GM21381 (cell line): ENCODE measurements around the gene TBCD.
"Not testable (repeated sequence)": the region's sequence is repeated elsewhere in the genome, so short reads cannot be mapped to it uniquely, and the experiment has no call there.

Experiments
- ATAC-seq: cut with Tn5 transposase; IDR thresholded peaks from one replicate; pipeline ENCODE4 v1.9.1; 2021; ENCODE audit warnings: mild to moderate bottlenecking, moderate library complexity; ENCODE audit not compliant: unreplicated experiment

Gene TBCD

DNA sequence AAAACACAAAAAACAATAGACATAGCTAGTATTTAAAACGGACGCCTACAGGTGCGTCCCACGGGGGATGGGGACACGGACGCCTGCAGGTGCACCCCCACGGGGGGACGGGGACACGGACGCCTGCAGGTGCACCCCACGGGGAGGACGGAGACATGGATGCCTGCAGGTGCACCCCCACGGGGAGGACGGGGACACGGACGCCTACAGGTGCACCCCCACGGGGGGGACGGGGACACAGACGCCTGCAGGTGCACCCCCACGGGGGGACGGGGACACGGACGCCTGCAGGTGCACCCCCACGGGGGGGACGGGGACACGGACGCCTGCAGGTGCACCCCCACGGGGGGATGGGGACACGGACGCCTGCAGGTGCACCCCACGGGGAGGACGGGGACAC lies 212.6 kb downstream of the TBCD start:
- ATAC-seq: not testable (repeated sequence)

DNA sequence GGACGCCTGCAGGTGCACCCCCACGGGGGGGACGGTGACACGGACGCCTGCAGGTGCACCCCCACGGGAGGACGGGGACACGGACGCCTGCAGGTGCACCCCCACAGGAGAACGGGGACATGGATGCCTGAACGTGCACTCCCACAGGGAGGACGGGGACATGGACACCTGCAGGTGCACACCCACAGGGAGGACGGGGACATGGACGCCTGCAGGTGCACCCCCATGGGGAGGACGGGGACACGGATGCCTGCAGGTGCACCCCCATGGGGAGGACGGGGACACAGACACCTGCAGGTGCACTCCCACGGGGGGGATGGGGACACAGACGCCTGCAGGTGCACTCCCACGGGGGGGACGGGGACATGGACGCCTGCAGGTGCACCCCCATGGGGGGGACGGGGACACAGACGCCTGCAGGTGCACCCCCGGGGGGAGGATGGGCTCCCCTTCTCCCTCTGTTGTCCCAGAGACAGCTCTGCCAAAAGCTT lies 213.0 kb downstream of the TBCD start:
- ATAC-seq: no peak

DNA sequence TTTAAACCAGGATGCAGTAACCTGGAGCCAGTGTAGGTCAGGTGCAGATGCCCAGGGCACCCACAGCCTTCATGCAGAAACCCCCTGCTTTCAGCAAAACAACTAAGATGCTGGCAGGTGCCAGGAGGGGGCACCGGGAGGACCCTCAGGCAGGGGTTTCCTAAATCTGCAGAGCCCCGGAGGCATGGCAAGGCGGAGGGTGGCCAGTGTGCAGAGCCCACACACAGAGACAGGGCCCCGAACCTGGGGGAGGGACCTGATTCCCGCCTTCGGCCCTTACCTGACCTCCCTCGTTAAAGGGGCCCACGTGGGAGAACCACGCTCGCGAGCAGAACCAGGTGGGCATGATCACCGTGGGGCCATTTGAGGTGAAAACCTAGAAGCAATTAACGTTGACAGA lies 213.5 kb downstream of the TBCD start:
- ATAC-seq: no peak

DNA sequence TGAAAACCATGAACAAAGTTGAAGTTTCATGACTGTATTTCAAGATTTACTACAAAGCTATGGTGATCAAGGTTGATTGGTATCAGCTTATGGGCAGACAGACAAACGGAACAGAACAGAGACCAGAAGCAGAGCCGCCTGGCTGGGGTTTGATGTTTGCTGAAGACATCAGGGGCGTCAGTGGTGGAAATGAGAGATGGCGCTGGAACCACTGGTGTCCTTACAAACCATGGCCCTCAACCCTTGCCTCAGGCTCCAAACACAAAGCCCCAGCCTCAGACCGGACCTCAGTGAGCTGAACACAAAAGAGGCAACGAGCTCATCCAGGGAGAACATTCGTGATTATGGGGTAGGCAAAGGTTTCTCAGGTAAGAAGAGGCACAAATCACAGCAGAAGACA lies 214.6 kb downstream of the TBCD start:
- no peak for ATAC-seq

DNA sequence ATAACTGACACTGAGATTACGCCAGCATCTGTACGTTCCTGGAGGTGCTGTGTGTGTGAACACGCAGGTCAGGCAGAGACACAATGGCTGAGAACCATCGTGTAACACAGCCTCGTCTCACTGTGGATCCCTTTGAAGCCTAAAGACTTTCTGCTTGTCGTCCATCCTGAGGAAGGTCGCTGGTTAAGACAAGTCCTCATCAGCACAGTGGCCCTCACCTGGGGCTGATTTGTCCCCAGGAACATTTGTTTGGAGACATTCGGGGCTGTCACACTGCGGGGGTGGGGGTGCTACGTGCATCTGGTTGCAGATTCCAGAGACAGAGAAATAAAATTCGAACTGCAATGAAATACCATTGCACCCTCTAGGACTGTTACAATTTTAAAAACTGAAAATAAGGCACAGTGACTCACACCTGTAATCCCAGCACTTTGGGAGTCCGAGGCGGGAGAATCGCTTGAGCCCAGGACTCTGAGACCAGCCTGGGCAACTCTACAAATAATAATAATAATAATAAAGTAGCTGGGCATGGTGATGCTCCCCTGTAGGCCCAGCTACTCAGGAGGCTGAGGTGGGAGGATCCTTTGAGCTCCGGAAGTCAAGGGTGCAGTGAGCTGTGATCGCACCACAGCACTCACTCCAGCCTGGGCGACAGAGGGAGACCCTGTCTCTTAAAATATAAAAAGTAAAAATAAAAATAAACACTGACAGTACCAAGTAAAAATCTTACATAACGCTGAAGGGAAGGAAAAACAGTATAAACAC lies 215.6 kb downstream of the TBCD start:
- ATAC-seq: no peak

DNA sequence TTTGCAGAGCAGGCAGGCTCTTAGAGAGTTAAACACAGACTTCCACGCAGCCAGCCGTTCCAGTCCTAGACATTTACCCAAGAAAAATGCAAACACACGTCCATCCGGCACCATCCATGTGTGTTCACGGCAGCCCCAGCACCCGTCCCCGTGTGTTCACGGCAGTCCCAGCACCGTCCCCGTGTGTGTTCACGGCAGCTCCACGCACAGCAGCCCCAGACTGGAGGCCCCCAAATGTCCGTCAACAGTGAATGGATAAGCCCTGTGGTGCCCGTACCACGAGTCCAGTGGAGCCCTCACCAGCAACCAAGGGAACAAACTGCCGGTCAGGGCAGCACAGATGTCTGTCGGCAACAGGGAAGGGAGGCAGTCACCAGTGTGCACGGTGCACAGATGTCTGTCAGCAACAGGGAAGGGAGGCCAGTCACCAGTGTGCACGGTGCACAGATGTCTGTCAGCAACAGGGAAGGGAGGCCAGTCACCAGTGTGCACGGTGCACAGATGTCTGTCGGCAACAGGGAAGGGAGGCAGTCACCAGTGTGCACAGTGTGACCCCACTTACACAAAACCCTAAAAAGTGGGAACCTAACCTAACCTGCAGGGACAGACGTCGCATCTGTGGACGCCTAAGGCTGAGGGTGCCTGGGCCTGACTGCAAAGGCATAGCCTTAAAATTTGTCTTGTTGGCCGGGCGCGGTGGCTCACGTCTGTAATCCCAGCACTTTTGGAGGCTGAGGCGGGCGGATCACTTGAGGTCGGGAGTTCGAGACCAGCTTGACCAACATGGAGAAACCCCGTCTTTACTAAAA lies 216.4 kb downstream of the TBCD start:
- ATAC-seq: not testable (repeated sequence)

DNA sequence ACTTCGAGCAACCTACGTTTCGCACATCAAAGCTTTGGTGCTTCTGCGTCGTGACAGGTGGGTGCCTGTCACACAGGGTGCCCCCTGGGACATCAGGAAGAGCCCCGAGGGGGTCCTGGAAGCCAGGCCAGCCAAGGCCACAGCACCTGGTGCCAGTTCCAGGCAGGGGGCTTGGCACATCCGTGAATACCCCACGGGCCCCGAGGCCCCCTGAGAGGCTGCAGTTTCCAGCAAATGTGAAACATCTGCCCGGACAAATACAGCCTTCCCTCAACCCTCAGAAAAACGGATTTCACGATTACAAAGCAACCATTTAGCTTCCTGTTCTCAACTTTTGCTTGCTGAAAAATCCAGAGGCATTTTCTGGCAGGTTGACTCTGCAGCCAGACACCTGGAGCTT lies 218.2 kb downstream of the TBCD start:
- ATAC-seq: no peak

DNA sequence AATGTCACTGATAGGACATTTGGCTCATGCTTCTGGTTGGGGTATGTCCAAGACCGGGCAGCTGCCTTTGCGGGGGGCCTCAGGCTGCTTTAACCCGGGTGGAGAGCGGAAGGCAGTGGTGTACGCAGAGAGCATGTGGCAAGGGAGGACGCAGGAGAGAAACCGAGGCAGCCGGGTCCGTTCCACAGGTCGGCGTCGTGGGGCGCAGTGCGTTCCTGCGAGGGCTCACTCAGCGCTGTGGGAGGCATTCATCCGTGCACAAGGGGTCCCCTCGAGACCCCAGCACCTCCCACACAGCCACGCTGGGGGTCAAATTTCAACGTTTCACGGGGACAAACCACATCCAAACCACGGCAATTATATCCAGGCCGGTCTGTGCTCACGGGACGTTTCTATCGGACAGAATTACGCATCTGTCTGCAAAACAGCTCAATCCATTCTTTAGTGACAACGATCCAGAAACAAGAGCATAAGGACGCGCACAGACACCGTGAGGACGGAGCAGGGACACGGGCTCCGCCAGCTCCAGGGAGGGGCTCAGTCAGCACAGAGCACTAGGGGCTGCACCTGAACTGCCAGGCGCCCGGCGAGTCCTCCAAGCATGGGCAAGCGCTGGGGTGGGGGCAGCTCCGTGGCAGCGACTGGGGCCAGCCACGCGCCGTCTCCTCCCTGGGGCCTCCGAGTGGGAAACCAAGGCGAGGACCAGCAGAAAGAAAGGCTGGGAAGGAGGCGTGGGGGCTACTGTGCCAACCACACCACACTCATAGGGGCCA lies 219.1 kb downstream of the TBCD start:
- ATAC-seq: no peak

DNA sequence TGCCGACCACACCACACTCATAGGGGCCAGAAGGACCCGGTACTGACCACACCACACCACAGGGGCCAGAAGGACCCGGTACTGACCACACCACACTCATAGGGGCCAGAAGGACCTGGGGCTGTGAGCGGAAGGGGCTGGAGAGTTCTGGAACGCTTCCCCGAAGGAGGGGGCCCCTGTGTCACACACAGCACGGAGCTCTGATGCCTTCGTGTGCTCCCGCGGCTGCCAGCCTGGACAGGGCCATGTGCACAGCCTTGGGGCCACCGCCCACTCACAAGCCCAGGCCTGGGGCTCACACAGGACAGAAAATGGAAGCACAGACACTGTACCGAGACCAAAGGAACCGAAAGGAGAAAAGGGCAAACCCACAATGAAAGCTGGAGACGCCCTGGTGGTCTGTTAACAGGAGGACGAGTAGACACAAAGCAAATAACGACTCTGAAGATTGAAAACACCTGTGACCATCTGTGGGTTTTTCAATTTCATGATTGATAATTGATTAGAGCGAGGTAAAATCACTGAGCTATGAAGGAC lies 221.0 kb downstream of the TBCD start:
- ATAC-seq: no peak

DNA sequence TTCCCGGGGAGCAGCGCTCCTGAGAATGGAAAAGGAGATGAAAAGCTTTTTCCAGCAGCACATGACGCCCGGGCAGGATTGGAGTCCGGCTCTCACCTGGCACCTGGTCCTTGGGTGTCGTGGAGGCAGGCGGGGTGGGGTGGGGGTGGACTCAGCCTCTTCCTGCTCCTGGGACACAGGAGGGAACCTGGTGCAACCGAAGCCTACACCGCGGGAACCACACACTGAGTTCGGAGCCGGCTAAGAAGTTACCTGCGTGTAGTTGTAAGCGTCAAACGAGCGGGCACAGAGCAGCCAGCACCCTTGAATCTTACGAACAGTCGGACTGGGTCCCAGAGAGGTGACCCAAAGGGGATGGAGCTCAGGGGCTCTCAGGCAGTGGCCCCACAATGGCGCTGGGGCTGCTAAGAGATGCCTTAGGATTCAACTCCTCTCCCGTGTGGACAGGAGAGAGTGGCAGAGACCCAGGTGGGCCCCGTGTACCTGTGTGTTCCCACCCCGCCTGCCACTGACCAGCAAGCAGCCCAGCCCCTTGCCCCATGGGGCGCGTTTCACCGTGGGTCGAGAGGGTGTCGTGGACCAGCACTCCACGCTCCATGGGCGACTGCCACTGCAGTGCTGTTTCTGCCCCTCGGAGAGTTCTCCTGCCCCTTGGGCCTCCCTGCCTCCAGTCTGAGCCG lies 221.7 kb downstream of the TBCD start:
- ATAC-seq: no peak

DNA sequence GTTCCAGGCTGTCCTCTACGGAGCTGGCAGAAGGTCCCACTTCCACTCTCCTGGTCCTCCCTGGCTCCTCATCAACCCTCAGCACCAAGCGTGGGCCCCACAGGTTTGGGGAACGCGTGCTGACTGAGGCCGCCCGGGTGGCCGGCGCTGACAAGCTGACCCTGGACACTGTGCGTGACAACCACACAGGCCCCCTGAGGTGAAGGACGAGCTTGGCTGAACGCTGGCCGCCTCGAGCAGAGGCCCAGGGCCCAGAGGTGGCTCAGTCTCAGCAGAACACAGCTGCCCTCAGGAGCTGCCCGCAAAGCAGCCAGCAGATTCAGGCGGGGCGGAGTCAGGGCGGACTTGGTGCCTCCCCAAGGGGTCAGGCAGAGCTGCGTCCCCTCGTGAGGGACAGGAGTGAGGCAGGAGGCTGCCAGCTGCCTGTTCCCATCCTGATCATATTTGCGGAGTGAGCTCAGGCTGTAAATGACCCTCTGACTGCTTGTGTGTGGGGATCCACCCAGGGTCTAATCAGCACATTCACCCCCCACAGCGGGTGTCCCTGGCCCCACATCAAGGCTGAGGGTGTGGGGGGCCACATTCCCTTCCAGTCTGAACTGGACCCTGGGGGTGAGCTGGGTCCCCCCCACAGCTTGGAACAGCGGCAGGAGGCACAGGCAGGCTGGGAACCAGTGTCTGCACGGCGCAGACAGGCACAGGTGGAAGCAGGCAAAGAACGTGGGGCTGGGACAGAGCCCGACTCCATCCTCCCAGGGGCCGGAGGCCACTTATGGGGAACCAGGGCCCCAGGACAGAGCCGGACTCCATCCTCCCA lies 222.5 kb downstream of the TBCD start:
- ATAC-seq: no peak

DNA sequence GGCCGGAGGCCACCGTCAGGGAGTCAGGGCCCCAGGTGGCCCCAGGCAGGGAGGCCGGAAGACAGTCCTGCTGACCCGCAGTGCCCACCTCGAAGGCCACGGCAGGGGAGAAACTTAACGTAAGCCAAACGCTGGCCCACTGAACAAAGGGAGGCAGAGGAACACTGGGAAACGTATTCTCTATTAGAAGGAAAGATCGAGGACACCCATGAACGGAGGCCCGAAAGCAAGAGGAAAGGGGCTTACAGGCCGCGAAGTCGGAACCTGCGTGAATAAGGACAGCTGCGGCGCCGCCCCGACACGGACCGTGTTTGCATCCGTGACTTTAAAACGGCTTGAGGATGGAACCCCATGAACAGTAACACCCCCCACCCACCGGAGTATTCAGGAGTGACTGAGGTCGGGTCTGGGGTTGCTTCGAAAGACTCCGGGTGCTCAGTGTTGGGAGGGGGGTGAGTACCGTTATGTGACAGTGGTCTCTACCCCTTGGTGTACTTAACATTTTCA lies 225.2 kb downstream of the TBCD start:
- ATAC-seq: no peak

DNA sequence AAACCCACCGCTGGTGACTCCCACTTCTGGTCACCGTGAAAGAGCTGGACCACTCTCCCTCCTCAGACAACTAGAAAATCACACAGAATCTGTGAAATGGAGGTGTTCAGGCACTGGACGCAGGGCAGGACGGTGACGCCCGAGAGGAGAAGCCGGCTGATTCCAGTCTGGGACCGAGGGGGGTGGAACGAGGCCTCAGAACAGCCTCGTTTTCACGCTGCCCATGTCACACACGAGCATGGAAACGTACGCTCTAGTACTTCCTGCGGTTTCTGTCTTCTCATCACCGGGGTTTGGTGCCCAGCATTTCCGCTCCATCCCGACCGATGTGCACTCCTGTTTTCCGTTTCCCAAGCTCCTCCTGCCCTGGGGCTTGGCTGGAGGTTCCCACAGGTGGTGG lies 225.7 kb downstream of the TBCD start:
- no peak for ATAC-seq

DNA sequence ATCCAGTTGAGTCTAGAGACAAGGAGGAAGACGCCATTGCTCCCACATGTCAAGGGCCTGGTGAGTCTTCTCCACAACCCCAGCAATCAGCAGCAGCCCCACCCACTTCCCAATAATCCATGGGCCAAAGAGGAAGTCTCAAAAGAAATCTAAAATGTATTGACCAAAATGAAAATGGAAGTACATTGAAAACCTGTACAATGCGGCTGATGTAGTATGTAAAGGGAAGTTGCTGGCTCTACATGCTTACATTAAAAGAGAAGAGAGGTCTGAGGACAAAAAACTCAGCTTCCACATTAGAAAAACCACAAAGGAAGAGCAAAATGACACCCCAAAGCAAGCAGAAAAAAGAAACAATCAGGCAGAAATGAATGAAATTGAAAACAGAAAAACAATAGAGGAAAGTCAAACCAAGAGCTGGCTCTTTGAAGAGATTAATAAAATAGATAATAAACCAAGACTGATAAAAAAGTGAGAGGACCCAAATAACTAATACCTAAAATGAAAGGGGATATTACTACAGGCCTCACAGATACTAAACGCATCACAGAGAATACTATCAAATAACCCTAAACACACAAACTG lies 227.0 kb downstream of the TBCD start:
- ATAC-seq: no peak

DNA sequence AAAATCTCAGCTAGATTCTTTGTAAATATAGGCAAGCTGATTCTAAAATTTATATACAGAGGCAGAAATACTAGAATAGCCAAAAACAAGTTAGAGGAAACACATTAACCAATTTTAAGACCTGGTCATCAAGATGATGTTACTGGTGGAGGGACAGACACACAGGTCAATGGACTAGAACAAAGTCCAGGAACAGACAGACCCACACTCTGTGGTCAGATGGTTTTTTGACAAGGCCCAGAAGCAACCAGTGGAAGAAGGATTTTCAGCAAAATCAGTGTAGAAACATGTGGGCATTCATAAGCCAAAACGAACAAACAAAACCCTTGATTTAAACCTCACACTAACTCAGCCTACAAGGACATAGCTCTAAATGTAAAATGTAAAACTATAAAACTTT lies 227.9 kb downstream of the TBCD start:
- ATAC-seq: no peak

DNA sequence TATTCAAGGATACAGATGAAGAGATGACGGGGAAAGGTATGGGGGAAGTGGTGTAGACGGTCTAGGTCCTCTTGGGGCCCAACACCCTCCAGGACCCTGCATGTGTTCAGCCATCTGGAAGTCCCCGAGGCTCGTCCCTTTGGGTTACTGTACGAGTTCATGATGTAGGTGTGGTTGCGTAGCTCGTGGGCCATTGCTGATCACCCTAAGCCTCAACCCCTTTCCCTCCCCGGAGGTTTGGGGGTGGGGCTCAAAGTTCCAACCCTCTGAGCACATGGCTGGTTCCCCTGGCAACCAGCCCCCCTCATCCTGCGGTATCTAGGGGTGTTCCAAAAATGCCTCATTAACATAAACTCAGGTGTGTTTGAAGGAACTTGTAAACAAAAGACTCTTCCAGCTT lies 228.8 kb downstream of the TBCD start:
- no peak for ATAC-seq

DNA sequence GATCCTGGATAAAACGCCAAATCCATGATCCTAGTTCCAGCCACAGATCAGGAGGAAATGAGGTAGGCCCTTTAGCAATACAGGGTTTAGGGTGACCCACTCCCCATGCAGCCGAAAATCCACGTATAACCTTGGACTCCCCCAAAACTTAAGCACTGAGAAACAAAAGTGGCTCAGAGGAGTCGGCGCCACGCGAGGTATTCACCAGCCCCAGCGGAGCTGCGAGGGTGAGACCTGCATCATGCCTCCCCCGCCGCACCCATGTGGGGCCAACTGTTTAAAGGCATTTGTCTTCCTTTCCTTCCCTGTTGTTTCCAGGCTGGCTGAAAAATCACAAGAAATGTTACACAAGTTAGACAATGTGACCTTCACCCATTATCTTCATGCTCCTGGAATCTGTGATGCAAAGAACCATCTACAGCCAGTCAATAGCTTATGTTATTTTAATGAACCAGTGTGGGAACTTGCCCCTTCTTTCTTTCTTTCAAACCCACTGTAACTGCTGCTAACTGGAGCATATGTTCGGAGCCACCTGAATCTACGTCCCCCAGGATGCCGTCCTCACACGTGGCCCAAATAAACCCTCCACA lies 229.4 kb downstream of the TBCD start:
- no peak for ATAC-seq

DNA sequence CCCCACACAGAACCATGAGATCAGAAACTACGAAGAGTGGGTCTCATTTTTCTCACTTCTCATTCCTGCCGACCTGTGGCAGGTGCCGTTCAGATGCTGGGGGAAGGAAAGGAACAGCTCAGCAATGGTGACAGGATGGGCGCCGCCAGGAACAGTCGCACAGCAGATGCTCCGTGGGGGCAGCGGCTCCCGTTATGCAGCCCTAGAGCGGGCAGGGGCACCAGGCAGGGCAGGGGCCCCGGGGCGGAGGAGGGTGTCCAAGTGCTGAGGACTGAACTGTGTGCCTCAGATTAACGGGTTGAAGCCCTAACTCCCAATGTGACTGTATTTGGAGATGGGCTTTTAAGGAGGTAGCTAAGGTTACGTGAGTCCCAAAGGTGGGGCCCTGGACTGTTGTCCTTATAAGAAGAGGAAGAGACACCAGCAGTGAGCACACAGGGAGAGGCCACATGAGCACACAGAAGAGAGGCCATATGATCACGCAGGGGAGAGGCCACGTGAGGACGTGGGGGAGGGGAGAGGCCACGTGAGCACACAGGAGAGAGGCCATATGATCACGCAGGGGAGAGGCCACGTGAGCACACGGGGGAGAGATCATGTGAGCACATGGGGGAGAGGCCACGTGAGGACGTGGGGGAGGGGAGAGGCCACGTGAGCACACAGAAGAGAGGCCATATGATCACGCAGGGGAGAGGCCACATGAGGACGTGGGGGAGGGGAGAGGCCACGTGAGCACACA lies 231.8 kb downstream of the TBCD start:
- no peak for ATAC-seq
